ENCODE data around the gene TTC5.
"Not testable (repeated sequence)": the region's sequence is repeated elsewhere in the genome, so short reads cannot be mapped to it uniquely, and the experiment has no call there.

The TTC5 gene

DNA sequence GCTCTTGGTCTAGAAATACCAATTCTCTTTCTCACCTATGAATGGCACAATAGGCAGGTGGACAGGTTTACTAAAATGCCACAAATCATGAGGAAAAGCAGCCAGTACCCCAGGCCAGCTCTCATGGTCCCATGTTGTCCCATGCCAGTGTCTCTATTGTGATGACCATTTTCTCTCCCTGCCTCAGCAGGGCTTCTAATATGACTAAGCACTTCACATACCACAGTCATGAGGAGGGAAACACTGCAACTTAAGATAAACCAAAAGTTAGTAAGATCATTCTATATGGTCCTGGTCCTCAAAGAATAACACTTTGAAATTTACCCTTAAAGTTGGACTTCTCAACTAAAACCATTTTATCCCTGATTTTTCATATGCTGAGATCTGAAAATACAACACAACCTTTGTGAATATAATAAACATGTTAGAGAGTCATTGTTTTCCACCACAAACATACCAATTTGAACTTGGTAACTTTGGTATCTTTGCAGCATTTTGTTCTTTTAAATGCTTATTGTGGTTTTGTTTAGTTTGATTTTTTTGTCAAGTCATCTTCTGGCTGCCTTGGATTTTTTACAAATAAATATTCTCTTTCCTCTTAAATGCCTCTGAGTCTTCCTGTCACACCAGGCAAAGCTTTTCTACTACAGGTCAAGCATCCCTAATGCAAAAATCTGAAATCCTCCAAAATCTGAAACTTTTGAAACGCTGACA is 3.6 kb downstream of the TTC5 start:
- no peak for DNase-seq

DNA sequence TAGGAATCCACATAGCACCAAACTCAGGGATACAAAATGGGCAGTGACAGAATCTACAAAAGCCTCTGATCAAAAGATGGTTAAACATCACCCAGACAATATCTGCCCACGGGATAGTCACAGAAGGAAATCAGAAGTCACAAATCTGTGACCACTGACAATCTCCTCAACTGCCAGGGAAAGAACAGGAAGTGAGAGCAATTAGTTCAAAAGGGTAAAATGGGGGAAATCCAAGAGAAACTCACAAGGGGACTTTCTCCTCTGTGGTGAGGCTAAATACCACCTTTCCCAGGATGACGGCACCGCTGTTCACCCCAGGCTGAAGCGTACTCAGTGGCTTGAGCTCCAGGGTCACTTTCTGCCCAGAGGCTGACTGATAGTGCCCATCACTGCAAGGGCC is 10.7 kb downstream of the TTC5 start:
- no peak for DNase-seq

DNA sequence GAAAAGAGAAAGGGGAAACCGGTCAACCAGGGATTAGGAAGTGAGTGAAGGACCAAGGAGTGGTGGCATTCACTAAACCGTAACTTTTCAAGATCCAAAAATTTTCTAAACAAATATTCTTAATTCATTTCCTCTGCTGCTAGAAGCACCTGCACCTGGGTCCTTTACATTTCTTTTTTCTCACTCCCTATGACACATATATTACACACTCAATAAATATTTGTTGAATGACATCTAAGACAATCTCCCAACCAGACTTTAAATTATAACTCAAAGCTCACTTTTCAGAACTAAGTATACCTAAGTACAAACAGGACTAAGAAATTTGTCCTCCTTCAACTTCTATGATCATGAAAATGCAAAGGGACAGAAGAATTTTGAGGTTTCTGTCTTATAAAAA is 11.1 kb downstream of the TTC5 start:
- no peak for DNase-seq

DNA sequence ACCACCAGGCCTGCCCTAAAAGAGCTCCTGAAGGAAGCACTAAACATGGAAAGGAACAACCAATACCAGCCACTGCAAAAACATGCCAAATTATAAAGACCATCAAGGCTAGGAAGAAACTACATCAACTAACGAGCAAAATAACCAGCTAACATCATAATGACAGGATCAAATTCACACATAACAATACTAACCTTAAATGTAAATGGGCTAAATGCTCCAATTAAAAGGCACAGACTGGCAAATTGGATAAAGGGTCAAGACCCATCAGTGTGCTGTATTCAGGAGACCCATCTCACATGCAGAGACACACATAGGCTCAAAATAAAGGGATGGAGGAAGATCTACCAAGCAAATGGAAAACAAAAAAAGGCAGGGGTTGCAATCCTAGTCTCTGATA is 23.8 kb downstream of the TTC5 start:
- not testable (repeated sequence) for DNase-seq

DNA sequence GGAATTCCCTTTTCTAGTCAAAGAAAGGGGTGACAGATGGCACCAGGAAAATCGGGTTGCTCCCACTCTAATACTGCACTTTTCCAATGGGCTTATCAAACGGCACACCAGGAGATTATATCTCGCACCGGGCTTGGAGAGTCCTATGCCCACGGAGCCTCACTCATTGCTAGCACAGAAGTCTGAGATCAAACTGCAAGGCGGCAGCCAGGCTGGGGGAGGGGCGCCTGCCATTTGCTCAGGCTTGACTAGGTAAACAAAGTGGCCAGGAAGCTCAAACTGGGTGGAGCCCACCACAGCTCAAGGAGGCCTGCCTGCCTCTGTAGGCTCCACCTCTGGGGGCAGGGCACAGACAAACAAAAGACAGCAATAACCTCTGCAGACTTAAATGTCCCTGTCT is 25.5 kb downstream of the TTC5 start:
- not testable (repeated sequence) for DNase-seq

DNA sequence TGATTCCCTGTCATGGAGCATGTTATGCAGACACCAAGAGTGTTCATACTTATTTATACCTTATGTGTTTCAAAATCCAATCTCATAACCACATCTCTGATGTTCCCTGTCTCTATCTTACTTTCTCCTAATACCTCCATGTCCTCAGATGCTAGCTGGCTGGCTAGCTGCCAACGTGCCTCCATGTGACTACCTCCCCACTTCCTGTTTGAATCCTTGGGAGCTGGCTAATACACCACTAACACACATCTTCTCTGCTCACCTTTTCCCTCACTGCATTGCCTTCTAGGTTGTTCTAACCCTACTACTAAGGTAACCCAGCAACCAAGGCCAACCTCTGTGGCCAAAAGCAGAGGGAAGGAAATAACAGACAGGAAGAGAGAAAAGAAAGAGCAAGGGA is 27.3 kb downstream of the TTC5 start:
- peak in 2 of 3 experiments; percentile 1 to 40 for DNase-seq

DNA sequence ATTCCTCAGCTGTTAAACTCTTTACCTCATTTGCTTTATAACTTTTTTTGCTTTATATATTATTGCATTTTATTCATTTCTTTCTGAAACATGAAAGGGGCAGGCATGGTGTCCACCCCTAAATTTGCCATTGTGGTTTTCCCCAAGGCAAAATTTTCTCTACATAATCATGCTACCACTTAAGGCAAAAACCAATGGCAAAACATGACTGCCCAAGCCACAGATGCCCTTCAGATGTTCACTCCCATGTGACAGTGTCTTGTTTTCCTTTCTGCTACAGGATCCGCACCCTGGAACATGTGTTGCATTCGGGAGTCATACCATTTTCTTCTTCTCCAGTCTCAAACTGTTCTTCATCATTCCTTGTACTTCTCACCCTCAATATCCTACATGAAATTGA is 28.3 kb downstream of the TTC5 start:
- no peak for DNase-seq

DNA sequence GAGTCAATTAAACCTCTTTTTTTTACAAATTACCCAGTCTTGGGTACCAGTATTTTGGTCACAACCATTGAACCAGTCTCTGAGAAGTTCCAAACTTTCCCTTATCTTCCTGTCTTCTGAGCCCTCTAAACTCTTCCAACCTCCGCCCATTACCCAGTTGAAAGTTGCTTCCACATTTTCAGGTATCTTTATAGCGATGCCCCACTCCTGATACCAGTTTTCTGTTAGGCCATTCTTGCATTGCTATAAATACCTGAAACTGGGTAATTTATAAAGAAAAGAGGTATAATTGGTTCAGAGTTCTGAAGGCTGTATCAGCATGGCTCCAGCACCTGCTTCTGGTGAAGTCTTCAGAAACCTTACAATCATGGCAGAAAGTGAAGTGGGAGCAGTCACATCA is 31.7 kb downstream of the TTC5 start:
- DNase-seq = no peak

DNA sequence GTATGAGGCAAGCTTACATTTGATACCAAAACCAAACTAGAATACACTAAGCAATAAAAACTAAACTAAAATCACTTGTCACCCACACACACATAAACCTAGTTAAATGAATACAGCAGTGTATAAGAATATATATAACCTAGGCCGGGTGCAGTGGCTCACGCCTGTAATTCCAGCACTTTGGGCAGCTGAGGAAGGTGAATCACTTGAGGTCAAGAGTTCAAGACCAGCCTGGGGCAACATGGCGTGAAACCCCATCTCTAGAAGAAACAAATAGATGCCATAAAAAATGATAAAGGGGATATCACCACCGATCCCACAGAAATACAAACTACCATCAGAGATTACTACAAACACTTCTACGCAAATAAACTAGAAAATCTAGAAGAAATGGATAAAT is 41.4 kb downstream of the TTC5 start:
- DNase-seq = not testable (repeated sequence)

DNA sequence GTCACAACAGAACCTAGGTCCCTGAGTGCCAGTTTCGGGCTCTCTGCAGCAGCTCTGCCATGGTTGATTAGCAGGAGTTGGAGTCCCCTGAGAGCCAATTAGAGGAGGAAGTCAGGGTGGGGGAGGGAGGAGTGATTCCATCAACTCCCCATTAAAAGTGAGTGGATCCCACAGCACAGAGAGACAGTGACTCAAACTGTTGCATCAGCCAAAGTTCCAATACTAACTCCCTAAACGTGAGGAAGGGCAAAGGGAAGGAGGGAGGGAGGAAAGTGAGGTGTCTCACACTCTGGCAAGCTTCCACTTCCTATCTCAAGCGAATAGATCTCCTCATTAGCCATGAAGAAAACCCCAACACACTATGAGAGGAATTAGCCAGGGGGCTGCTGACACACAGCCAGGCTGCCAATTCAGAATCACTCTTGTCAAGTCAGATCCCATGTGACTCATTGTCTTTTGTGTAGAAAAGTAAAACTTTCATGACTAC is 43.1 kb downstream of the TTC5 start:
- no peak for DNase-seq

DNA sequence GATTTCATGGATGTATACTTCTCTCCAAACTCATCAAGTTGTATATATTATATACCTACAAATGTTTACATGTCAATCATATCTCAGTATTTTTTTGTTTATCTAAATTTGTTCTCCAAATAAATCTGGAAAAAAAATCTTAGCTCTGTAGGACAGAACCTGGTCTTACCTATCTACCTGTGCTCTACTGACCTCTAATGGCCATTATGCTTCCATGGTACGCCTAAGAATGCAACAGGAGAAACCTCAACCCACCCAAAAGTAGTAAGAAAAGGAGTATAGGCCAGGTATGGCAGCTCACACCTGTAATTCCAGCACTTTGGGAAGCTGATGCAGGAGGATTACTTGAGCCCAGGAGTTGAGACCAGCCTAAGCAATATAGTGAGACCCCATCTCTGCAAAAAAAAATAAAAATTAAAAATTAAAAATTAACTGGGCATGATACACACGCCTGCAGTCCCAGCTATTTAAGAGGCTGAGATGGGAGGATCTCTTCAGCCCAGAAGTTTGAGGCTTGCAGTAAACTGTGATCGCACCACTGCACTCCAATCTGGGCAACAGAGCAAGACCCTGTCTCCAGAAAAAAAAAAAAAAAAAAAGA is 58.0 kb downstream of the TTC5 start:
- DNase-seq = peak in 1 of 3 experiments; percentile 50
